Neural progenitor cell (in vitro differentiated cells): ENCODE data around the gene STK25. TPM values are rescaled to one million over a fixed set of nuclear protein-coding genes. Genes with fewer than 3 reads are reported as not detected.

Source experiments
- DNase-seq: peaks from one replicate; pipeline ENCODE4 v3.0.0-alpha.2; 2016; ENCODE audit warnings: low spot score
- H2AFZ ChIP-seq: fragments of 200-600 bp; sonication (generic); replicated peaks from 2 replicates; pipeline ENCODE4 v1.6.1; 2016; ENCODE audit warnings: antibody characterized with exemption
- H3F3A ChIP-seq: fragments of 200-600 bp; sonication (generic); 2 replicates; pipeline ENCODE4 v1.6.1; 2016; ENCODE audit warnings: antibody characterized with exemption, low read depth
- H3K27ac ChIP-seq: fragments of 200-600 bp; sonication (generic); 2 replicates; pipeline ENCODE4 v1.5.1; 2016; ENCODE audit warnings: mild to moderate bottlenecking
- H3K27me3 ChIP-seq: fragments of 200-600 bp; sonication (generic); 2 replicates; pipeline ENCODE4 v1.6.1; 2016; ENCODE audit warnings: mild to moderate bottlenecking, moderate library complexity
- H3K36me3 ChIP-seq: fragments of 200-600 bp; sonication (generic); 2 replicates; pipeline ENCODE4 v1.5.1; 2016
- H3K4me1 ChIP-seq: fragments of 200-600 bp; sonication (generic); 2 replicates; pipeline ENCODE4 v1.6.1; 2016; ENCODE audit warnings: mixed run types
- H3K4me2 ChIP-seq: fragments of 200-600 bp; sonication (generic); 2 replicates; pipeline ENCODE4 v1.6.1; 2016
- H3K4me3 ChIP-seq: fragments of 200-600 bp; sonication (generic); 2 replicates; pipeline ENCODE4 v1.5.1; 2016
- H3K79me2 ChIP-seq: fragments of 200-600 bp; sonication (generic); 2 replicates; pipeline ENCODE4 v1.6.1; 2016; ENCODE audit warnings: low read depth
- H3K9ac ChIP-seq: fragments of 200-600 bp; sonication (generic); 2 replicates; pipeline ENCODE4 v1.6.1; 2016
- H3K9me3 ChIP-seq: fragments of 200-600 bp; sonication (generic); 2 replicates; pipeline ENCODE4 v1.5.1; 2016; ENCODE audit warnings: low read depth
- H4K20me1 ChIP-seq: fragments of 200-600 bp; sonication (generic); 2 replicates; pipeline ENCODE4 v1.6.1; 2016; ENCODE audit warnings: low read depth
- H3K27ac Mint-ChIP-seq: 3 replicates; pipeline ENCODE4 v1.8.0; 2021; ENCODE audit warnings: mixed read lengths
- H3K27me3 Mint-ChIP-seq: 2 replicates; pipeline ENCODE4 v1.8.0; 2022; ENCODE audit warnings: low read depth, mild to moderate bottlenecking, inconsistent platforms, moderate library complexity, mixed read lengths; ENCODE audit not compliant: insufficient read depth
- H3K36me3 Mint-ChIP-seq: 3 replicates; pipeline ENCODE4 v1.8.0; 2021; ENCODE audit warnings: mixed read lengths
- H3K4me1 Mint-ChIP-seq: 3 replicates; pipeline ENCODE4 v1.8.0; 2021; ENCODE audit warnings: mixed read lengths
- H3K4me3 Mint-ChIP-seq: 3 replicates; pipeline ENCODE4 v1.8.0; 2021; ENCODE audit warnings: mild to moderate bottlenecking, moderate library complexity, mixed read lengths
- H3K9me3 Mint-ChIP-seq: 3 replicates; pipeline ENCODE4 v1.8.0; 2020; ENCODE audit warnings: mixed read lengths
- CTCF ChIP-seq: fragments of 200-600 bp; sonication (generic); IDR thresholded peaks from 2 replicates; pipeline ENCODE4 v1.5.1; 2017; ENCODE audit warnings: antibody characterized with exemption, mild to moderate bottlenecking
- EZH2 ChIP-seq: fragments of 200-600 bp; sonication (generic); IDR thresholded peaks from 2 replicates; pipeline ENCODE4 v1.6.1; 2017; ENCODE audit warnings: antibody characterized with exemption, mild to moderate bottlenecking, moderate library complexity
- EZH2phosphoT487 ChIP-seq: fragments of 200-600 bp; sonication (generic); IDR thresholded peaks from 2 replicates; pipeline ENCODE4 v1.6.1; 2017; ENCODE audit warnings: antibody characterized with exemption
- total RNA-seq: library from RNA; depleted of rRNA; stranded (reverse); fragments of >200 nt; gene quantifications from 2 replicates; pipeline ENCODE4 v1.2.3, GENCODE V29; 2015; ENCODE audit warnings: low replicate concordance

The STK25 gene
- total RNA-seq, 1 donor from 2014 or later = 164 TPM

DNA sequence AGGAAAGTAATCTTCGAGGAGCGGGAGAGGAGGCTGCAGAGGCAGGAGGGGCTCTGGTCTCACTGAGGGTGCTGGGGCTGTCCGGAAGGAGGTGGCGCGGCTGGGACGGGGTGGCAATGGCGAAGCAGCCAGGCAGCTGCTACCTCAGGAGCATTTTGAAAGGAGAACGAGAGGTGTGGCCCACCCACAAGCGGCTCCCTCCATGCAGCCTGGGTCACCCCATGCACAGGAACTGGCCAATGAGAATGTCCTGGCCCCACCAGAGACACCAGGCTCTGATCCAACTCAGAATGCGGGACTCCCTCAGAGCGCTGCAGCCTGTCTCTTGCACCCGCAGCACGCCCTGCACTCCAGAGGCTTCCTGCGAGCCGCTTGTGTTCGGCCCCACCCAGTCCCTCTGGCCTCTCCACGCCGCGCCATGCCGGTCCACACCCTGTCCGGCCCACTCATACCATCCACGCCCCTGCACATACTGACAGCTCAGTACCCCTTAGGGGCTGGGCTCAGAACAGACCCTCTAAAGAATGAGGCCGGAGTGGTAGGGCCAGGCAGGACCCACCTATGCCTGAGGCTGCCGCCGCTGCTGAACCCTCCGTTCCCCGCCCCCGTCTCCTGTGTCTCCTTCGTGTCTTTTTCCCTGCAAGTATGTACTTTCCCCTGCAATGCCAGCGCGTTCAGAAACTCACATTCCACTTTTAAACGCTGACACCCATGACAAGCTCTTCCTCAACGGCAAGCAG is 43.8 kb upstream of the STK25 start:
- no peak overlapping the region for H3K9ac ChIP-seq
- H3K9me3 ChIP-seq = no peaks in the 10 kb centered on the region
- DNase-seq = no peak
- H3K36me3 ChIP-seq = no peaks in the 10 kb centered on the region
- H3F3A ChIP-seq = no peaks in the 10 kb centered on the region
- no peaks in the 10 kb centered on the region for H3K4me1 ChIP-seq
- H3K4me3 ChIP-seq = no peak overlapping the region
- no peaks in the 10 kb centered on the region for H3K79me2 ChIP-seq
- H3K27me3 ChIP-seq = peaks cover 3% of the 10 kb centered on the region
- no peak overlapping the region for H2AFZ ChIP-seq
- TF ChIP-seq CTCF = no peak
- no peak for TF ChIP-seq EZH2phosphoT487
- TF ChIP-seq EZH2 = no peak
- Mint-ChIP-seq H3K4me3 (no peak overlapping the region), H3K9me3 (peaks cover 10% of the 10 kb centered on the region), H3K4me1 (peaks cover 8% of the 10 kb centered on the region), H3K27me3 (peaks cover 11% of the 10 kb centered on the region), H3K36me3 (no peaks in the 10 kb centered on the region), H3K27ac (no peak overlapping the region)
- no peak overlapping the region for H3K27ac ChIP-seq
- H3K4me2 ChIP-seq = no peak overlapping the region
- H4K20me1 ChIP-seq = no peaks in the 10 kb centered on the region

DNA sequence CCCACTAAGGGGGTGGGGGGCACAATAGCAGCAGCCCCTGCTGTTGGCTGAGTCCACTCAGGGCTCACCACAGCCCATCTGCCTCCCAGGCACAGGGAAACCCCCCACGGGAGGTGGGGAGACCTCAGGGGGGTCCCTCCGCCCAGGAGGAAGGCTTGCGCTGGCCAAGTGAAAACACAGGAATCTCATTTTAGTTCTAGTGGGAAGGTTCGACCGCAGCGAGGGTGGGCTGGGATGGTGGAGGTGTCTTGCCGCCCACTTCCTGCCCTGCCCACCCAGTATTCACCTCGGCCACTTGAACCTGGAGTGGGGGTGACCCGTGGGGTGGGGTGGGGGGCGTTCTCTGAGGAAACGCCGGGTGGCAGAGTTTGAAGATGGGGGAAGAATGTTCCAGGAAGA is 43.2 kb upstream of the STK25 start:
- H3K4me3 ChIP-seq = no peak overlapping the region
- Mint-ChIP-seq H3K27me3 (peaks cover 11% of the 10 kb centered on the region), H3K9me3 (peaks cover 6% of the 10 kb centered on the region), H3K4me1 (peaks cover 8% of the 10 kb centered on the region), H3K27ac (no peak overlapping the region), H3K4me3 (no peak overlapping the region), H3K36me3 (no peaks in the 10 kb centered on the region)
- H3K36me3 ChIP-seq = no peaks in the 10 kb centered on the region
- H3K4me2 ChIP-seq = no peak overlapping the region
- DNase-seq = no peak
- H3K9me3 ChIP-seq = no peaks in the 10 kb centered on the region
- no peak overlapping the region for H3K27ac ChIP-seq
- no peaks in the 10 kb centered on the region for H3F3A ChIP-seq
- H3K27me3 ChIP-seq = peaks cover 3% of the 10 kb centered on the region
- no peak overlapping the region for H3K9ac ChIP-seq
- no peaks in the 10 kb centered on the region for H3K79me2 ChIP-seq
- H4K20me1 ChIP-seq = no peaks in the 10 kb centered on the region
- H3K4me1 ChIP-seq = peaks cover 4% of the 10 kb centered on the region
- no peak overlapping the region for H2AFZ ChIP-seq
- TF ChIP-seq CTCF (no peak), EZH2 (no peak), EZH2phosphoT487 (no peak)

DNA sequence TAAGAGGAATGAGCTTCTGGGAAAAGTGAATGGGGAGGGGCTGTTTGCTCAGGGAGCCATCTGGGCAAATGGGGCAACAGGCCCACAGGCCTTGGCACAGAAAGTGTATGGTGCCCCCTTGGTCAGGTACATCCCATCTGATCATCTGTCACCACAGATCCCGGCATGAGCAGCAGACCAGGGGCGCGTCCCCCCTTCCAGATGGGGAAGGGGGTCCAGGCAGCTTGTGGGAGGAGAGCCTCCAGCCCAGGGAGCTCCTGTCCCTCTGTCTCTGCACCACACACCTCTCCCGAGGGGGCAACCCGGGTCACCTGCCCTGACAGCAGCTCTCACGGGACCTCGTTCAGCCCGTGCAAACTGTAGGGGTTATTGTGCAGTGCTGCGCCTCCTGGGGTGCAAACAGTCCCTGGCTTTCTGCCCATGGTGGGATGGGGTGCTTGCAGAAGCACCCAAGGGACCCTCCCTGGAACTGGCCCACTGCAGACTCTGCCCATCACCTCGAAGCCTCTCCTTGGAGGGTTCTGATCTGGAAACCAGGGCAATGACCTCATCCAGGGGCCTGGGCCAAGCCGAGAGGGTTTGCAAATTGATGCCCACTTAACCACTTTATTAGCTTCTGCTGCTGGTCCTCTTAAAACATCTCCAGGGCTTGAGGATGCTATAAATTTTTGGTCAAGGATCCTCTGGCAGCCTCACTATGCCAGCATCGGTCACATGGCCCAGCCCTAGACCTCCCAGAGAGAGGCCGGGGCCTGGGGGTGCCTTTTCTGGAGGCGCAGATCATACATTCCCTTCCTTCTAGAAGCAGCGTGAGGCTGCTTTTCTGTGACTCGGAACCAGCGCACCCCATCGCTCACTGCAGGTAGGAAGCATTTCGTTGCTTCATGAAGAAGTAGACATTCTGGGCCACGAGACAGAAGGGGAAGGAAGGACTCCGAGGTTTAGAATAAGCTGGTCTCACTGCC is 42.5 kb upstream of the STK25 start:
- Mint-ChIP-seq H3K4me3 (no peak overlapping the region), H3K27me3 (peaks cover 11% of the 10 kb centered on the region), H3K36me3 (no peaks in the 10 kb centered on the region), H3K27ac (no peak overlapping the region), H3K4me1 (peaks cover 8% of the 10 kb centered on the region), H3K9me3 (peaks cover 3% of the 10 kb centered on the region)
- H3K27ac ChIP-seq = no peak overlapping the region
- no peaks in the 10 kb centered on the region for H3K9me3 ChIP-seq
- no peaks in the 10 kb centered on the region for H3F3A ChIP-seq
- peaks cover 6% of the 10 kb centered on the region for H3K27me3 ChIP-seq
- H3K4me3 ChIP-seq = no peak overlapping the region
- no peaks in the 10 kb centered on the region for H4K20me1 ChIP-seq
- TF ChIP-seq CTCF = no peak
- TF ChIP-seq EZH2phosphoT487 = no peak
- no peak for TF ChIP-seq EZH2
- DNase-seq = no peak
- H2AFZ ChIP-seq = no peak overlapping the region
- no peak overlapping the region for H3K9ac ChIP-seq
- no peaks in the 10 kb centered on the region for H3K36me3 ChIP-seq
- no peaks in the 10 kb centered on the region for H3K79me2 ChIP-seq
- H3K4me2 ChIP-seq = no peak overlapping the region
- H3K4me1 ChIP-seq = peaks cover 6% of the 10 kb centered on the region
